Endothelial cell of umbilical vein (primary cell): ENCODE data around the gene PDE8B. TPM values are rescaled to one million over a fixed set of nuclear protein-coding genes. Genes with fewer than 3 reads are reported as not detected.

ENCODE experiments used
- BruUV-seq: library from RNA; stranded (reverse); fragments of 400-500 nt; replicated peaks from 2 replicates; lab custom pipeline; 2021; lab: Mats Ljungman, UMichigan
- CTCF ChIA-PET: fragments of 300-600, 350-600 bp; sonication (Branson Sonifier 250); formaldehyde crosslinking; loops from one replicate; lab custom pipeline; 2021; ENCODE audit warnings: antibody characterized with exemption, inconsistent platforms; lab: Charles Lee
- POLR2A ChIA-PET: fragments of 300-600, 350-600 bp; sonication (Branson Sonifier 250); formaldehyde crosslinking; loops from one replicate; lab custom pipeline; 2021; ENCODE audit warnings: antibody characterized with exemption, inconsistent platforms; lab: Charles Lee
- DNase-seq: peaks from one replicate; pipeline ENCODE4 v3.0.0-alpha.2; 2011; ENCODE audit warnings: low read depth, low spot score
- FAIRE-seq: peaks from 2 replicates; lab custom pipeline; 2011; peaks lifted over from hg19 to GRCh38; lab: Jason Lieb, UNC
- H2AFZ ChIP-seq: 2 replicates; pipeline ENCODE4 v1.6.0; 2012; ENCODE audit warnings: low read depth, low read length, control low read depth, inconsistent platforms
- H3K27ac ChIP-seq: 2 replicates; pipeline ENCODE4 v1.5.1; 2011; ENCODE audit warnings: low read depth, mild to moderate bottlenecking, control low read depth, low read length, moderate library complexity; ENCODE audit not compliant: insufficient read depth
- H3K27me3 ChIP-seq, 2 experiments: 2 replicates each; pipeline versions ENCODE4 v1.6.0 to v1.6.1; 2011; ENCODE audit warnings: low read length in 2 of 2, mixed read lengths in 1 of 2; ENCODE audit not compliant: control insufficient read depth in 2 of 2, insufficient read depth in 2 of 2
- H3K36me3 ChIP-seq, 2 experiments: 2 replicates in 1 of 2; 3 replicates in 1 of 2; pipeline ENCODE4 v1.5.1; 2011; ENCODE audit warnings: low read length in 2 of 2, mild to moderate bottlenecking in 1 of 2, moderate library complexity in 1 of 2; ENCODE audit not compliant: control insufficient read depth in 2 of 2, insufficient read depth in 2 of 2; ENCODE audit errors: extremely low read depth in 1 of 2
- H3K4me1 ChIP-seq: 3 replicates; pipeline ENCODE4 v1.5.1; 2011; ENCODE audit warnings: mild to moderate bottlenecking, low read length; ENCODE audit not compliant: control insufficient read depth, insufficient read depth; ENCODE audit errors: extremely low read depth
- H3K4me2 ChIP-seq: 2 replicates; pipeline ENCODE4 v1.6.1; 2011; ENCODE audit warnings: low read length, control low read depth, mixed read lengths; ENCODE audit not compliant: insufficient read depth
- H3K4me3 ChIP-seq, 3 experiments: fragments of 200-600 bp in 1 of 3; sonication (generic), shearing (Covaris generic) in 1 of 3; replicated peaks in 1 of 3; 2 replicates each; pipeline ENCODE4 v1.5.1; 2011 to 2016; ENCODE audit warnings: control low read depth in 3 of 3, low read length in 3 of 3, mild to moderate bottlenecking in 2 of 3, inconsistent platforms in 1 of 3, low read depth in 1 of 3, moderate library complexity in 1 of 3; ENCODE audit not compliant: insufficient read depth in 1 of 3
- H3K79me2 ChIP-seq: 2 replicates; pipeline ENCODE4 v1.6.0; 2012; ENCODE audit warnings: low read length, inconsistent platforms; ENCODE audit not compliant: control insufficient read depth, insufficient read depth
- H3K9ac ChIP-seq: replicated peaks from 2 replicates; pipeline ENCODE3; 2011; ENCODE audit warnings: low read length, control low read depth; ENCODE audit not compliant: insufficient read depth; ENCODE audit errors: extremely low read depth
- H3K9me1 ChIP-seq: replicated peaks from 3 replicates; pipeline ENCODE4 v1.6.0; 2011; ENCODE audit warnings: mild to moderate bottlenecking, low read length; ENCODE audit not compliant: control insufficient read depth, insufficient read depth; ENCODE audit errors: extremely low read depth
- H3K9me3 ChIP-seq: replicated peaks from 2 replicates; pipeline ENCODE4 v1.5.1; 2012; ENCODE audit warnings: low read length, inconsistent platforms; ENCODE audit not compliant: control insufficient read depth, insufficient read depth
- H4K20me1 ChIP-seq: replicated peaks from 2 replicates; pipeline ENCODE3; 2011; ENCODE audit warnings: mild to moderate bottlenecking, low read length; ENCODE audit not compliant: control insufficient read depth, insufficient read depth; ENCODE audit errors: extremely low read depth
- CTCF ChIP-seq, 2 donors: IDR thresholded peaks; 1 replicate in 1 of 2; 2 replicates in 1 of 2; pipeline ENCODE4 v1.5.1; 2011; ENCODE audit warnings: low read length in 2 of 2, mild to moderate bottlenecking in 2 of 2, moderate library complexity in 2 of 2, control low read depth in 1 of 2, inconsistent platforms in 1 of 2, low read depth in 1 of 2; ENCODE audit not compliant: insufficient read depth in 1 of 2; ENCODE audit errors: extremely low read depth in 1 of 2
- EZH2 ChIP-seq: IDR thresholded peaks from 2 replicates; pipeline ENCODE4 v1.6.1; 2012; ENCODE audit warnings: borderline replicate concordance, low read depth, mild to moderate bottlenecking, moderate library complexity, low read length, inconsistent platforms; ENCODE audit not compliant: severe bottlenecking
- FOS ChIP-seq: IDR thresholded peaks from 2 replicates; pipeline ENCODE4 v1.6.1; 2011; ENCODE audit warnings: mild to moderate bottlenecking, low read length, moderate library complexity, borderline replicate concordance; ENCODE audit not compliant: insufficient read depth
- GATA2 ChIP-seq: IDR thresholded peaks from 2 replicates; pipeline ENCODE4 v1.7.0; 2011; ENCODE audit warnings: low read depth, mild to moderate bottlenecking, moderate library complexity, mixed read lengths, low read length; ENCODE audit not compliant: insufficient read length, insufficient read depth
- JUN ChIP-seq: IDR thresholded peaks from 2 replicates; pipeline ENCODE4 v1.6.1; 2011; ENCODE audit warnings: borderline replicate concordance, low read depth; ENCODE audit not compliant: insufficient read length, insufficient read depth
- MAX ChIP-seq: IDR thresholded peaks from 2 replicates; pipeline ENCODE4 v1.6.1; 2011; ENCODE audit not compliant: insufficient read depth, insufficient read length
- MYC ChIP-seq: IDR thresholded peaks from one replicate; pipeline ENCODE4 v1.6.1; 2011; ENCODE audit warnings: mild to moderate bottlenecking, low read depth, low read length
- POLR2A ChIP-seq: IDR thresholded peaks from 2 replicates; pipeline ENCODE4 v1.6.1; 2012; ENCODE audit warnings: low read depth, mild to moderate bottlenecking, control low read depth, low read length
- POLR2AphosphoS5 ChIP-seq: IDR thresholded peaks from 2 replicates; pipeline ENCODE4 v1.6.1; 2012; ENCODE audit warnings: low read depth, mild to moderate bottlenecking, control low read depth, low read length, moderate library complexity; ENCODE audit not compliant: insufficient read depth
- dilution Hi-C: fragments of 300-500 bp; cut with MboI; formaldehyde crosslinking; loops from one replicate; pipeline ENCODE4 v1.15.0; 2019; ENCODE audit warnings: low sequenced_read_pairs; ENCODE audit not compliant: extremely low pct_ligation_motif_present
- intact Hi-C: fragments of 100-400 bp; cut with micrococcal nuclease; formaldehyde crosslinking; loops from one replicate; pipeline ENCODE4 v1.10.0; 2022
- polyA plus RNA-seq, 4 experiments: library from polyadenylated mRNA; depleted of rRNA in 3 of 4; stranded (reverse) in 3 of 4; unstranded in 1 of 4; fragments of >200 nt; gene quantifications; 2 replicates each; pipeline versions ENCODE4 v1.2.1 to v1.2.3, GENCODE V29; 2011 to 2012; ENCODE audit warnings: missing spikeins in 1 of 4
- total RNA-seq: library from RNA; stranded (reverse); gene quantifications from 2 replicates; pipeline ENCODE4 v1.2.3, GENCODE V29; 2021

Gene PDE8B
- total and polyA plus RNA-seq, 2 donors (not counting 3 experiments of a cell fraction or from before 2014, with no cell fraction given) = not detected

GRCh38 chr5:77310494-77311213 lies 100.2 kb downstream of the PDE8B start:
- H3K27me3 ChIP-seq = no peaks in the 10 kb centered on the region
- dilution Hi-C loops = no loop called here
- DNase-seq (no peak), FAIRE-seq (no peak)
- intact Hi-C loops = no loop called here
- CTCF ChIA-PET = no interaction called here
- no peaks in the 10 kb centered on the region for H3K4me1 ChIP-seq
- POLR2A ChIA-PET = no interaction called here
- TF ChIP-seq GATA2 (no peak), JUN (no peak), MAX (no peak)
- no peak overlapping the region for H3K9ac ChIP-seq
- no peaks in the 10 kb centered on the region for H3K9me3 ChIP-seq
- H3K36me3 ChIP-seq = no peaks in the 10 kb centered on the region
- H2AFZ ChIP-seq = no peak overlapping the region
- no TSS peak for BruUV-seq
- H3K4me2 ChIP-seq = no peak overlapping the region
- H4K20me1 ChIP-seq = no peaks in the 10 kb centered on the region
- no peak overlapping the region for H3K27ac ChIP-seq
- H3K79me2 ChIP-seq = no peaks in the 10 kb centered on the region
- no peaks in the 10 kb centered on the region for H3K9me1 ChIP-seq
- H3K4me3 ChIP-seq = no peak overlapping the region

GRCh38 chr5:77311214-77311571 lies 100.7 kb downstream of the PDE8B start:
- ChIA-PET CTCF (no interaction called here), POLR2A (no interaction called here)
- no peak overlapping the region for H3K9ac ChIP-seq
- FAIRE-seq (no peak), DNase-seq (no peak)
- no peak for TF ChIP-seq GATA2
- TF ChIP-seq MYC = no peak
- TF ChIP-seq EZH2 = no peak
- TF ChIP-seq FOS = no peak
- TF ChIP-seq POLR2AphosphoS5 = no peak
- TF ChIP-seq CTCF (IDR thresholded peaks at IDR 0.05; ENCODE audit: extremely low read depth in 1 of 2, insufficient read depth in 1 of 2, low read depth in 1 of 2, low read length in 2 of 2) = no peak
- TF ChIP-seq POLR2A = no peak
- no peak for TF ChIP-seq MAX
- no peak for TF ChIP-seq JUN
- H2AFZ ChIP-seq = no peak overlapping the region
- no peak overlapping the region for H3K27ac ChIP-seq
- H3K4me2 ChIP-seq = no peak overlapping the region
- H3K9me3 ChIP-seq = no peaks in the 10 kb centered on the region
- H4K20me1 ChIP-seq = no peaks in the 10 kb centered on the region
- no peaks in the 10 kb centered on the region for H3K79me2 ChIP-seq
- intact Hi-C loops (no loop called here), dilution Hi-C loops (no loop called here)
- H3K4me1 ChIP-seq = no peaks in the 10 kb centered on the region
- no peaks in the 10 kb centered on the region for H3K9me1 ChIP-seq
- H3K4me3 ChIP-seq = no peak overlapping the region
- BruUV-seq = no TSS peak
- H3K27me3 ChIP-seq = no peaks in the 10 kb centered on the region
- no peaks in the 10 kb centered on the region for H3K36me3 ChIP-seq
